Bronchial epithelial cell (primary cell): ENCODE measurements around the gene FTH1. TPM values are rescaled to one million over a fixed set of nuclear protein-coding genes. Genes with fewer than 3 reads are reported as not detected.
A peak's percentile ranks its signal among the peaks of the same experiment; 100 is the strongest.

Experiments
- DNase-seq: peaks from one replicate; pipeline ENCODE4 v3.0.0-alpha.2; 2010; ENCODE audit warnings: low read depth
- FAIRE-seq: peaks from 2 replicates; lab custom pipeline; 2011; peaks lifted over from hg19 to GRCh38; lab: Jason Lieb, UNC
- H3K27me3 ChIP-seq: 2 replicates; pipeline ENCODE4 v1.5.1; 2011; ENCODE audit warnings: low read length; ENCODE audit not compliant: control insufficient read depth, insufficient read depth
- H3K36me3 ChIP-seq: 2 replicates; pipeline ENCODE4 v1.5.1; 2011; ENCODE audit warnings: low read length; ENCODE audit not compliant: control insufficient read depth, insufficient read depth
- H3K4me3 ChIP-seq: 2 replicates; pipeline ENCODE4 v1.5.1; 2011; ENCODE audit warnings: mild to moderate bottlenecking, low read depth, low read length, control low read depth
- CTCF ChIP-seq: IDR thresholded peaks from 2 replicates; pipeline ENCODE4 v1.5.1; 2011; ENCODE audit warnings: mild to moderate bottlenecking, moderate library complexity, low read length, control low read depth, inconsistent platforms; ENCODE audit not compliant: insufficient read depth, severe bottlenecking
- total RNA-seq: library from RNA; depleted of rRNA; stranded (reverse); fragments of >200 nt; gene quantifications from 2 replicates; pipeline ENCODE4 v1.2.1, GENCODE V29; 2014

FTH1 gene
- total RNA-seq, 1 donor from 2014 or later = 1,591 TPM

DNA sequence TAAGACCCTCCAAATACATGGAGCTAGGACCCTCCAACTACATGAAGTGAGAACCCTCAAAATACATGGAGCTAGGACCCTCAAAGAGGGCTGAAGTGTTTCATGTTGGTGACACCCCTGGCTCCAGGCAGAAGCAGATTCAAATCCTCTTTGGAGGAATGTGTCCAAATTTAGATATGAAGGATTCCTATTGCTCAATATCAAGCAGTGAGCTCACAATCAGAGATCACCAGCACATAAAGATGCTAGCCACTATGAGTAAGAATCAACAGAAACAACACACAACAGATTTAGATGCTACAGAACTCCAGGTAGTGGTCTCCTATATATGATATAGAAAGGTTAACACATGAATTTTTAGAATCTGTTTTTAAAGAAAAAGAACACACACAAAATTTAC is 38.8 kb downstream of the FTH1 start:
- no peaks in the 10 kb centered on the region for H3K27me3 ChIP-seq
- H3K36me3 ChIP-seq = no peaks in the 10 kb centered on the region
- FAIRE-seq (no peak), DNase-seq (peak; percentile 5)
- no peak for TF ChIP-seq CTCF
- no peak overlapping the region for H3K4me3 ChIP-seq

DNA sequence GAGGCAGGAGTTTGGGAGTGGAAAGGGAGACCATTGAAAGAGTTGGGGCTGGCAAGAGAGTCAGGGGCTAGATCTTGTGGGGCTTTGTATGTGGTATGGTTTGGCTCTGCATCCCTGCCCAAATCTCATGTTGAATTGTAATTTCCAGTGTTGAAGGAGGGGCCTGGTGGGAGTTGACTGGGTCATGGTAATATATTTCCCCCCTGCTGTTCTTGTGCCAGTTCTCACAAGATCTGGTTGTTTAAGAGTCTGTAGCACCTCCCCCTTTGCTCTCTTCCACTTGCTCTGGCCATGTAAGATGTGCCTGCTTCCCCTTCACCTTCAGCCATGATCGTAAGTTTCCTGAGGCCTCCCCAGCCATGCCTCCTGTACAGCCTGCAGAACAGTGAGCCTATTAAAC is 39.9 kb downstream of the FTH1 start:
- H3K27me3 ChIP-seq = no peaks in the 10 kb centered on the region
- DNase-seq (no peak), FAIRE-seq (no peak)
- no peaks in the 10 kb centered on the region for H3K36me3 ChIP-seq
- H3K4me3 ChIP-seq = no peak overlapping the region
- TF ChIP-seq CTCF = no peak

- Histone ChIP-seq H3K4me3 (no peak overlapping the region), H3K36me3 (no peaks in the 10 kb centered on the region), H3K27me3 (no peaks in the 10 kb centered on the region)
- FAIRE-seq (no peak), DNase-seq (no peak)
- no peak for TF ChIP-seq CTCF
Observed at GRCh38 chr11:61926235-61926634, 41.2 kb downstream of the FTH1 start.

DNA sequence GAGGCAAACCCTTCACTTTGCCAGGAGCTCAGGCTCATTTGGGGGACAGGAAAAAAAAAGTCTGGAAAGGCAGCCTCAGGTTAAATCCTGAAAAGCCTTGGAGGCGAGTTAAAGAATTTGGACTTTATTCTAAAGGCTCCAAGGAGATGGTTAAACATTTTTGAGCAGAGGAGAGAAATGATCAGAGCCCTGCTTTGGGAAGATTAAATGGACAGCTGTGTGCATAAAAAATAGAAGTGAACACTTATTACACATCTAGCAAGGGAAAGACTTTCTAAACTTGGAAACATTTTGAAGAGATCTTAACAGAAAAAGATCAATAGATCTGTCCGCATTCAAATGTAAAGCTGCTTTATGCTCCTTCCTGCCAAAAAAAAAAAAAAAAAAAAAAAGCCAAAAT is 41.7 kb downstream of the FTH1 start:
- no peak for FAIRE-seq

GRCh38 chr11:61924064-61924455 is 43.4 kb downstream of the FTH1 start:
- no peak for TF ChIP-seq CTCF
- peaks cover 5% of the 10 kb centered on the region for H3K27me3 ChIP-seq
- H3K36me3 ChIP-seq = no peaks in the 10 kb centered on the region
- H3K4me3 ChIP-seq = no peak overlapping the region
- DNase-seq (no peak), FAIRE-seq (no peak)

More for the DNA sequence above, 41.7 kb downstream of the FTH1 start:
- no peaks in the 10 kb centered on the region for H3K27me3 ChIP-seq
- no peak for TF ChIP-seq CTCF
- DNase-seq = no peak
- H3K36me3 ChIP-seq = no peaks in the 10 kb centered on the region
- no peak overlapping the region for H3K4me3 ChIP-seq
